ENCODE measurements around the gene PARP4. TPM values are rescaled to one million over a fixed set of nuclear protein-coding genes. Genes with fewer than 3 reads are reported as not detected.
"Not testable (repeated sequence)": the region's sequence is repeated elsewhere in the genome, so short reads cannot be mapped to it uniquely, and the experiment has no call there.

Gene PARP4
- total RNA-seq, 2 donors from 2014 or later = 35.7 to 51.8 TPM

- H3K27ac Mint-ChIP-seq; H3K36me3 Mint-ChIP-seq (ENCODE audit: low read depth); H3K27me3 Mint-ChIP-seq (ENCODE audit: insufficient read depth); H3K9ac ChIP-seq (ENCODE audit: extremely low read depth, low read length, poor library complexity, severe bottlenecking); H3K4me1 Mint-ChIP-seq; DNase-seq; H3K27me3 ChIP-seq (ENCODE audit: control insufficient read depth, insufficient read depth, low read length, poor library complexity, severe bottlenecking); H3K4me3 ChIP-seq (ENCODE audit: low read length); H3K36me3 ChIP-seq (ENCODE audit: control insufficient read depth, insufficient read depth, low read length); H3K4me3 Mint-ChIP-seq; H3K27ac ChIP-seq (ENCODE audit: low read depth, low read length); H3K4me1 ChIP-seq (ENCODE audit: control insufficient read depth, insufficient read depth, low read length): not testable (repeated sequence)
- TF ChIP-seq CTCF (conservative IDR thresholded peaks at IDR 0.05) = peak; percentile 37
- peaks cover 30% of the 10 kb centered on the region for H3K9me3 ChIP-seq (ENCODE audit: control insufficient read depth, low read length)
- WGBS, 2 experiments (ENCODE audit: insufficient coverage in 1 of 2, insufficient read length in 1 of 2) = 92 to 94% methylated on average over 6 to 9 of the region's 9 CpGs
- peaks cover 22% of the 10 kb centered on the region for H3K9me3 Mint-ChIP-seq
Observed at GRCh38 chr13:24371273-24371672, 141.3 kb downstream of the PARP4 start.

Other genes starting within 250 kb of the PARP4 start
- not detected for gene C1QTNF9, start 203.2 kb downstream of the PARP4 start, total RNA-seq
- gene ATP12A, start 167.6 kb upstream of the PARP4 start, total RNA-seq = 10 to 100 TPM in 1 of 2 donors, 1 to 10 TPM in 1; 4.9 to 10.5 TPM

Data from endodermal cell (in vitro differentiated cells).